Measurements from ENCODE around the gene NEMF.
"Not testable (repeated sequence)": the region's sequence is repeated elsewhere in the genome, so short reads cannot be mapped to it uniquely, and the experiment has no call there.

The NEMF gene

DNA sequence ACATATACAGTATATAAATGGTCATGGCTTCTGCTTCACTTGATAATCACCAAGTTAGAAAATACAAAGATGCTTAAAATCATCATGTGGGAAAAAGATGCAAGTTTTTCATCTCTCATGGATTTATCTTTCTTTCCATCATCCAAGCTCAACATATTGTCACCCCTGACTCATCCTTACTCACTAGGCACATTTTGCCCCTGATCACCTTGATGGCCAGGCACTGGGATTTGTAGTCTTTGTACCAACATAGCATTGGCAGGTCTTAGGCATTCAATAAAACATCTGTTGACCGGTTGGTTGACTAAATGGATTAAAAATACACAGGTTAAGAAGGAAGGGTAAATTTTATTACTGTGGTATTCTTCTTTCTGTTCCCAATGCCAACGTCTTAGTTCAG, 56.6 kb downstream of the NEMF start:
- no peak for DNase-seq

DNA sequence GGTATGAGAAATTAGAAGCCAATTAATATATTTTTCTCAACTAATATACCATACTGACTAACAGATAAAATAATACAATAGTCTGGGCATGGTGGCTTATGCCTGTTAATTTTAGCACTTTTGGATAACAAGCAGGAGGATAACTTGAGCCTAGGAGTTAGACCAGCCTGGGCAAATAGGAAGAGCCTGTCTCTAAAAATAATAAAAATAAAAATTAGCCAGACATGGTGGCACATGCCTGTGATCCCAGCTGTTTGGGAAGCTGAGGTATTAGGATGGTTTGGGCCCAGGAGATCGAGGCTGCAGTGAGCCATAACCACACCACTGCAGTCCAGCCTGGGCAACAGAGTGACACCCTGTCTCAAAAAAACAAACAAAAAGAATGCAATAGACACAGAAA, 60.0 kb downstream of the NEMF start:
- DNase-seq: no peak

DNA sequence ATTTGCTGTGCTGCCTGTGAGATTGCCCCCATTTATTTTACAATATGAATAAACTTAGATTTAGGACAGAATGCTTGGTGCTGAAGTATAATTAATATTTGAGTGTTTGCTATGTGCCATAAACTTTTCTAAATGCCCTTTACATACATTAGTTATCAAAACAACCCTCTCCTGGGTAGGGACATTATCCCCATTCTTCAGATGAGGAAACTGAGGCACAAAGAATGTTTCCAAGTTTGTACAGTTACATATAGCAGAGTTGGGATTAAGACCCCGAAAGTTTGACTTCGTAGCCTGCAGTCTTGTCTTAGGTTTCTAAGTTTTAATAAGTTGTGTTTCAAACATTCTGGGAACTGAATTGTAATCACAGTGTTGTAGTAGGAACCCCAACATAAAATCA, 66.3 kb downstream of the NEMF start:
- DNase-seq: no peak

DNA sequence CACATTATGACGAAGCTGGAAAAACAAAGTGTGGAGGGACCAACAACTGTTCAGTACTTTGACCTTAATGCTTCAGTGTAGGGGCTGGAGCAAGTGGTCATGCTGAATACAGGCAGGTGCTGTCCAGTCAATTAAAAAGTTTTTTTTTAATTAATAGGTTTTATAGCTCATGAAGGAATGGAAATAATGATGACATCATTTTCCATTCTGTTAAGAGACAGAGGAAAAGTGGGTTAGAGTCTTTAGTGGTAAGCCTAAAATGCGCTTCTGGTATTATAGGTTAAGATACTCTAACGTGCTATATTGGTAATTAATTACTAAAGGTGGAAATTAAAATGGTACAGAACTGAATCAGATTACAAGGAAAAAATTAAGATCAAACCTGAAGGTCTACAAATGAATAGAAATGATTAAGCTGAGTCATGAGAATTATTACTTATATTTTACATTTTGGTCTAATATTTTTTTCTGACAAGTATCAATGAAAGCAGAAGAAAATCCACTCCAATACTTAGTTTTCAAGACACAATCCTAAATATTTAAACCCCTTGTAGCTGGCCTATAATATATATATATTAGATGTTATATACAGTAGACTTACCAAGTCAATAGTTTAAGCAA, 69.1 kb downstream of the NEMF start:
- DNase-seq: no peak

DNA sequence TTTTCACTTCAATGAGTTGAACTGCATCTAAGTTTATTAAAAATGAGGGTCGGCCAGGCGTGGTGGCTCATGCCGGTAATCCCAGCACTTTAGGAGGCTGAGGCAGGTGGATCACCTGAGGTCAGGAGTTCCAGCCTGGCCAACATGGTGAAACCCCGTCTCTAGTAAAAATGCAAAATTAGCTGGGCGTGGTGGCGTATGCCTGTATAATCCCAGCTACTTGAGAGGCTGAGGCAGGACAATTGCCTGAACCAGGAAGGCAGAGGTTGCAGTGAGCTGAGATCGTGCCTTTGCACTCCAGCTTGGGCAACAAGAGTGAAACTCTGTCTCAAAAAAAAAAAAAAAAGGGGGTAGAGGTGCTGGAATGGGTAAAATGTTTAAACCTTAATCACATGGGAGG, 71.5 kb downstream of the NEMF start:
- DNase-seq: not testable (repeated sequence)

DNA sequence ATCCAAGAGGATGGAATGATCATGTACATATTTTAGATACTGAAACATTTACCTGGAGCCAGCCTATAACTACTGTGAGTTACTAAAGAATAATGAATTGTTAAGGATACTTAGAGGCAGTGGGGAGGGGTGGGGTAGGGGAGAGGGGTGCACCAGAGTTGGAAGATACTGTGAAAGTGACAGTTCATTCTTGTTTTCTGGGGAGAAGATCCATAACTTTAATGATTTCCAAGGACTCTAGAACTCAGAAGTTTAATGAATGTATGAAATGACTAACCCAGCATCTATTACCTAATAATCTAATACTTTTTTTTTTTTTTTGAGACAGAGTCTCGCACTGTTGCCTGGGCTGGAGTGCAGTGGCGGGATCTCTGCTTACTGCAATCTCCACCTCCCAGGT, 74.2 kb downstream of the NEMF start:
- DNase-seq: no peak

DNA sequence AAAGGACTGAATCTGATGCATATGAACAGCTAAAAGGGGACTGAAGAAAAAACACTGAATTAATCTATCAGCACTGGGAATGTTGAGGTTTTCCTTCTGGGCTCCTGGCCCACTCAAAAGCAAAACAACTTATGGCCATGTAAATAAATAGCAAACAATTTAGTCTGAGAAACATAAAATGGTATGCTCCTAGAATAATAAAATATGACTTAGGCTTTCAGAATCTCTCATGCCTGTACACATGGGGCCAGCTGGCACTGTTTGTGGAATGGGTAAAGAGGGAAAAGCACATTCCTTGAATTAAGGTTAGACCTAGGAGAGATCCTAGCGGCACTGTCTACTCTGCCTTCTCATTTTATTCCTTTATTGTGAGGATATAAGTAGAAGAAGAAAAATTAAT, 78.5 kb downstream of the NEMF start:
- no peak for DNase-seq

DNA sequence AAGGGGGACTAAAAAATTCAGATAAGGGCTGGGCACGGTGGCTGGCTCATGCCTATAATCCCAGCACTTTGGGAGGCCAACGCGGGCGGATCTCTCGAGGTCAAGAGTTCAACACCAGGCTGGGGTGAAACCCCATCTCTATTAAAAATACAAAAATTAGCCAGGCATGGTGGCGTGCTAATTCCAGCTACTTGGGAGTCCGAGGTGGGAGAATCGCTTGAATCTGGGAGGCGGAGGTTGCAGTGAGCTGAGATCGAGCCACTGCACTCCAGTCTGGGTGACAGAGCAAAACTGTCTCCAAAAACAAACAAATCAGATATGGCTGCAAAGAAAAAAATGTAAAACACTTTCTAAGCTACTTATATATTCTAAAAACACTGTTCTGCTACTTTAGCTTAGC, 80.9 kb downstream of the NEMF start:
- DNase-seq: not testable (repeated sequence)

DNA sequence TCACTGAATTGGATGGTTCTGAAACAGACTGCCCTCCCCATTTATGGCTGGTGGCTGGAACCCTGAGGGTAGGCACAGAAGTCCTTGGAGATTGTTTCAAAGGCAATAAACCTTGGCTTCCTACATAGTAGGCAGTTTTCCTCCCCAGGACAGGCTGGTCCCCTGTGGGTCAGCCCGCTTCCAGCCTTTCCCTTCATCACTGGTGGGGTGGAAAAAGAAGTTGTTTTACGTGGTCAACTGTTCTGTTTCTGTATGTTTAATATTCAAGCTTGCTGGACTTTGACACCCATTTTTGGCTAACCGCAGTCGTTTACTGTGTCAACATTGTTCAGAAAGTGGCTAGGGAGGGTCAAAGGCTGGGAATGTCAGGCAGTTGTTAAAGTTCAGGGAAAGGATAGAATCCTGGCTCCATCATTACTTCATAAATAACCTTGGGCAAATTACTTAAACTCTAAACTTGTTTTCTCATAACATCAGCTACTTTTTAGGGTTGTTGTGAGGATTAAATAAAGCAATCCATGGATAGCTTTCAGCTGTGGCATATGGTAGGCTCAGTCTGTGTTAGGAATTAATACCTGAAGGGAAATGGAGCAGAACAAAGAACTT, 82.3 kb downstream of the NEMF start:
- no peak for DNase-seq

DNA sequence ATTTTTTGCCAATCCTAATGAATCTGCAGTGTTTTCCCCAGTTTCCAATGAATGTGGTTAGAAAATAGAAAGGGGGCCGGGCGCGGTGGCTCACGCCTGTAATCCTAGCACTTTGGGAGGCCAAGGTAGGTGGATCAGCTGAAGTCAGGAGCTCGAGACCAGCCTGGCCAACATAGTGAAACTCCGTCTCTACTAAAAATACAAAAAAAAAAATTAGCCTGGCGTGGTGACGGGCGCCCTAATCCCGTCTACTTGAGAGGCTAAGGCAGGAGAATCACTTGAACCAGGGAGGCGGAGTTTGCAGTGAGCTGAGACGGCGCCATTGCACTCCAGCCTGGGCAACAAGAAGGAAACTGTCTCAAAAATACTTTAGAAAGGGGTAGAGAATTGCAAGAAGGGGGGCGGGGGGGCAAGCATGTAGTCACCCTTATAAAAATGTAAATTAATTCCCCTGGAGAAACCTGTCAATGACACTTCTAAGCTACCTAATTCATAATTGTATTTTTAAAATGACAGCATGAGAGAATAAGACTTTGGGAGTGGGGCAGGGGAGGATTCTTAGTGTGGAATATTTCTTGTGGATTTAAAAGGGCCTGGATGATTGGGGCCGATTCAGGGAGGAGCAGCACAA, 82.9 kb downstream of the NEMF start:
- no peak for DNase-seq

DNA sequence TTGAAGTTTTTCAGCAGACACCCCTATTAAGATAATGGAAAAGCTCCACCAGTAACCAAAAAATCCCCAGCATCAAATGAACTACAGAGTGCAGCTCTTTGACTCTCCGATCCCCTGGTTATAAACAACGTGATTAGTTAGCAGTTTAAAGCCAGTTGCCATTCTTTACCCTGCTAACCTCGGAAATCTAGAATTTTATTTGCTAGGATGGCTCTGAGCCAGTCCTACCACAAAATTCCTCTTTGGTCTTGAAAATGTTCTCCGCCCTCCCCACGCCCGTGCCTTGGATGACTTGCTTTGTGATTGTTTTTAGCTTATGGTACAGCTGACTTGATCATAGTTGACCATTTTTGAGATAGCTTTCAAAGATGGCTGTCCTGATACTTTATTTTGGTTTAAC, 83.4 kb downstream of the NEMF start:
- DNase-seq: no peak

DNA sequence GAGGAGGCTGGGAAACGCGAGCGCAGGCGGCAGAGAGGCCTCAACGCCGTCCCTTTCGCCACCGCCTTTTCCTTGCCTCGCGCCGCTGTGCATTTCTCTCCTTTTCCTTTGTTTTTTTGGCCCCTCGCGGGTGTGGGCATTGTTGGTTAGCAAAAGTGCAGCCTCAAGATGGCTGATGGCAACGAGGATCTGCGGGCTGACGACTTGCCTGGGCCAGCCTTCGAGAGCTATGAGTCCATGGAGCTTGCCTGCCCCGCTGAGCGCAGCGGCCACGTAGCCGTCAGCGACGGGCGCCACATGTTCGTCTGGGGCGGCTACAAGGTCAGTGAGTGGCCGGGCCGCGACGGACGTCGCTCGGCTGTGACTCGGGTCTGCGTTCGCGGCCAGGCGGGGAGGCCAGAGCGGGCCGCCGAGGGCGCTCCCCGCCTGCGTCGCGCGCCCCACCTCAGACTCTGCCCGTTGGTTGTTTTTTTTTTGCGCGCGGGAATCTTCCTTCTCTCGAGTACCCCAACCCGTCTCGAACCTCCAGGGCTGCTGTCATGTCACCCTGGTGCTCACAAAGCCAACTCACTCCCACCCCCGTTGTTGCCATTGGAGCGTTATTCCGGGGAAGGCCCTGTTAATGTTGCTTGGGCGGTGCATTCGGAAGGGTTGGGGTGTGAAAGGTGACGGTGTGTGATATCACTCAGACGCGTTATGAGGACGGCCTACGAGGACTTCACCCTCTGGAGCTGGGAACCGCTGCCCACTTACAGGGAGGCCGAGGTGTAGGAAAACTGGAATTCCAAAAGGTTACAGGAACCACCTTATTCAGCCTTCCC, 84.1 kb downstream of the NEMF start:
- DNase-seq: no peak

DNA sequence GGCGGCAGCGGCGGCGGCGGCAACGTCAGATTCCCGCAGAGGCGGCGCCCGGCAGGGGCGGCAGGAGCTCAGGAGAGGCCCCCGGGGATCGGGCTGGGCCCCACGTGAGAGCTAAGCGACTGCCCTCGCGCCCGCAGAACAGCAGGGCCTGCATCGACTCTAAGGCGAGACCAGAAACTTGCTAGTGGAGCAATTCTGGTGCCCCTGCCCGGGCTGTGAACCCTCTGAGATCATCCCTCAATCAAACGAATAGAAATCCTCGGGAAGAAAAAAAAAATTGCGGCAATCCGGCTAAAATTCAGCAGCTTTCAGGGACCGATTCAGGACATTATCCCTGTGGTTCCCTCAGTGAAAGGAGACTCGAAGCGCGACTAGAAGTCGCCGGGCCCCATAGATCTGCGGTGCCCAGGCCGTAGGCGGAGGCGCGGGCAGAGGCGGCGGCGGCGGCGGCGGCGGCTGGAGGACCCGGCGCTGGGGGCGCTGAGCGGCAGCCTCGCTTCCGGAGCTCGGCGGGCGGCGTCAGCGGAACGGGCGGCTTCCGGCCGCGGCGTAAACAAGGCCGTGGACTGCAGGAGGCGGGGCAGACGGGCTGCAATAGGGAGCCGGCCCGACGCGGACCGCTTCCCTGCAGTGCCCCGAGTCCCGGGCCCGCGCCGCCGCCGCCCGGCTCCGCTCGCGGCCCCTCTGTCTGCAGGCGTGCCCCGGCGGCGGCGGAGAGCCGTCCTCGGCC, 84.9 kb downstream of the NEMF start, which contains the start of gene KLHDC2:
KLHDC2 (plus strand) TSS at position 583 of the 730 bp plus-strand sequence. CDS start 316 bp downstream, outside the sequence.
- peak; percentile 77 for DNase-seq

DNA sequence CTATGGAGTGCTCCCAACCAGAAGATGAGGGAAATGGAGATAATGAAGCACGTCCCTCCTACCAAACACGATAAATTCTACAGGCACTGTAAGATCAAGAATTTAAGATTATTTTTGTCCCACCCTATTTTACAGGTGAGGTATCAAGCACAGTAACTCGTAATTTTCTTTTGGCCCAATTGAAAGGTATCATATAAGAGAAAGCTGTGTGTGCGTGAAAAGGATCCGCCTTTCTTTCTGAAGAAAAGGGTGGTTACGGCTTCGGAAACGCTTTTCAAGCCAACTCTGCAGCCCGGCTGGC, 85.4 kb downstream of the NEMF start:
- DNase-seq: no peak

DNA sequence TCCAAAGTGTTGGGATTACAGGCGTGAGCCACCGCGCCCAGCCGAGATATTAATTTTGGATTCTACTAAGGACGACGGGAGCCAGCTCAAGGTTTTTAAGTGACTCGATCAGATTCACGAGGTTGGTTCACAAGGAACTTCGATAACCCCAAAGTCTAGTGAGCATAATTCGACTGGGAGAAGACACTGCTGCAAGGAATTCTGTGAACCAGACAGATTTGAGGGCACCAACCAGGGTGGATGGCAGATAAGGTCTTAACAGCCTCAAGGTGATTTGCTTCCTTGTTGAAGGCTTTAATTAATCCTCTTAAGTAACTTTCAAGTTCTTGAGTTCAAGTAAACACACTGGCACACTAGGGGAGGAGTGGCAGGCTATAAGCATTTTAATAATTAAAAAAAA, 85.7 kb downstream of the NEMF start:
- no peak for DNase-seq

DNA sequence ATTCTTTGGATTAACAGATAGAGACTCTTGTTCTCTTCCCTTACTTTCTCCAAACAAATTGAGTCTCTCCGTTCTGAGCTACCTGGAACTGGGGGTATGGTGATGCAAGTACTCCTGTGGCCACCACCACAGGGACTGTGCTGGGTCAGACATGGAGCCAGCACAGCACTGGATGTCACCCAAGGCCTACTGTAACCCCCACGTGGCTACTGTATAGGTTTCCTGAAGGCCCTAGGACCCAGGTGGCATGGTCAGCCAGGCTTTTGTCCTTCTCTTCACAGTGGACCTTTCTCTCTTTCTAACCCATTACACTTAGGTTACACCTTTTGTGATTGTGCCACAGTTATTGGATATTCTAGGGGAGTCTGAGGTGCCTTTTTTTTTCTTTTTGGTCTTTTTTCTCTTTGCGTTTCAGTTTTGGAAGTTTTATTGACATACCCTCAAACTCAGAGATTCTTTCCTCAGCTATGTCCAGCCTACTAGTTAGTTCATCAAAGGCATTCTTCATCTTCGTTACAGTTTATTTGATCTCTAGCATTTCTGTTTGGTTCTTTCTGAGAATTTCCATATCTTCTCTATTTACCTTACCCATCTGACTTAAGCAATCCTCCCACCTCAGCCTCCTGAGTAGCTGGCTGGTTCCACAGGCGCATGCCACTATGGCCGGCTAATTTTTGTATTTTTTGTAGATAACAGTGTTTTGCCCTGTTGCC, 90.6 kb downstream of the NEMF start:
- DNase-seq: no peak

DNA sequence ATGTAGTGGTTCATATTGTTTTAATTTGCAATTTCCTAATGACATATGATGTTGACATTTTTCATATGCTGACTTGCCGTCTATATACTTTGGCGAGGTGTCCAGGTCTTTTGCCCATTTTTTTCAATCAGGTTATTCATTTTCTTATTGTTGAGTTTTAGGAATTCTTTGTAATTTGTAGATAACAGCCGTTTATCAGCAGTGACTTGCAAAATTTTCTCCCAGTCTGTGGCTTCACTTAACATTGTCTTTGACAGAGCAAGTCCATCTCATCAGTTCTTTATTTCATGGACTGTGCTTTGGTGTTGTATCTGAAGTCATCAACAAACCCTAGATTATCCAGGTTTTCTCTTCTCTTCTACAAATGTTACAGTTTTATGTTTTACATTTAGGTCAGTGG, 97.2 kb downstream of the NEMF start:
- DNase-seq: no peak

DNA sequence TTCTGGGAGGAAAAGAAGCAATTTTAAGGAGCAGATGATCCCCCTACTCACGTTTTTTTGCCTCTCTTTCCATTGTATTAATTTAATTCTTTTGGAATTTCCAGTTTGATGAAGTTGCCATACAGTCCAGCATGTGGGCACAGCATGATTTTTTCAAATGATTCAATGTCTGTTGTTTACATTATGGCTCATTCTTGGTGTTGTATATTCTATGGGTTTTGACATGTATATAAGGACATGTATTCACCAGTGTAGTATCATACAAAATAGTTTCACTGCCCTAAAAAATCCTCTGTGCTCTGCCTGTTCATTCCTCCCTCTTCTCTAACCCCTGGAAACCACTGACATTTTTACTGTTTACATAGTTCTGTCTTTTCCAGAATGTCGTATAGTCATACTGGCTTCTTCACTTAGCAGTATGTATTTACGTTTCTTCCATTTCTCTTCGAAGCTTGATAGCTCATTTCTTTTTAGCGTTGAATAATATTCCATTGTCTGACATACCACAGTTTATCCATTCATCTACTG, 98.0 kb downstream of the NEMF start:
- DNase-seq: no peak

DNA sequence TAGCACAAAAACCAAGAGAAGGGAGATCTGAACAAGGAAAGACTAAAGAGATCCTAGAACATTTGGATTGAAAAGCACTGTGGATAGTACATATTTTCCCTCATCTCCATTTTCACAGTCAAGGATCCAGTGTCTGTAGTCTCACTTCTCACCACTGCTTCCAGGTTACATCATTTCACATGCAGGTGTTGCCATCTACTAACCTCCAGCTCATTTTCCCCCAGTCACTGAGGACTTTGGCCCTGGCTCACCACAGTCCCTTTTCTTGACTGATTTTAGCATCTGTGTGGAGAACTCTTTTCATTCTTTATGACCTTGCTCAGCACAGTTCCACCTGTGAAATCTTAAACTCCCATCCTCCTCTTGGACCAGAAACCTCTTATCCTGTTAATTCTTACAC, 106.1 kb downstream of the NEMF start:
- DNase-seq: not testable (repeated sequence)

DNA sequence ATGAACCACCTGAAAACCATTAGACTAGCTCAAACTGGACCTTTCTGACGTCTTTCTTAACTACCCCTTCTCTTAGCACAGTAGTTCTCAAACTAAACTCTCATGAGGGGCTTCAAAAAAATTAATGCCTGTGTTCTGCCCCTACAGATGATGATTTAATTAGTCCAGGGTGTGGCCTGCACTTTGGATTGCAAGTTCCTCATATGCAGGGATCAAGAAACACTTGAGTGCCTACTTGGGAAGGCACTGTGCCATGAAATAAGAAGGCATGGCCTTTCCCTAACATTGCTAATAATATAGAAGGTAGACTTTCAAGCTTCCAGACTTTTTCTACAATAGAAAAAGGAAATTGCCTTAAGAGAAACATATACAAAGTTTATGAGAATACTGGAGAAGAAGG, 107.4 kb downstream of the NEMF start:
- no peak for DNase-seq

DNA sequence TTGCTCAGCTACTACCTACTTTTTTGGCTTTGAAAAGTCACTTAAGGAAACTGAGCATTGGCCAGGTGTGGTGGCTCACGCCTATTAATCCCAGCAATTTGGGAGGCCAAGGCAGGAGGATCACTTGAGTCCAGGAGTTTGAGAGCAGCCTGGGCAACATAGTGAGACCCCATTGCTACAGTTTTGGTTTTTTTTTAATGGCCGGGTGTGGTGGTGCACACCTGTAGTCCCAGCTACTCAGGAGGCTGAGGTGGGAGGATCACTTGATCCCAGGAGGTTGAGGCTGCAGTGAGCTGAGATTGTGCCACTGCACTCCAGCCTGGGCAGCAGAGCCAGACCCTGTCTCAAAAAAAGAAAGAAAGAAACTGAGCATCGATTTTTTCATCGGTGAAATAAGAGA, 116.9 kb downstream of the NEMF start:
- not testable (repeated sequence) for DNase-seq

DNA sequence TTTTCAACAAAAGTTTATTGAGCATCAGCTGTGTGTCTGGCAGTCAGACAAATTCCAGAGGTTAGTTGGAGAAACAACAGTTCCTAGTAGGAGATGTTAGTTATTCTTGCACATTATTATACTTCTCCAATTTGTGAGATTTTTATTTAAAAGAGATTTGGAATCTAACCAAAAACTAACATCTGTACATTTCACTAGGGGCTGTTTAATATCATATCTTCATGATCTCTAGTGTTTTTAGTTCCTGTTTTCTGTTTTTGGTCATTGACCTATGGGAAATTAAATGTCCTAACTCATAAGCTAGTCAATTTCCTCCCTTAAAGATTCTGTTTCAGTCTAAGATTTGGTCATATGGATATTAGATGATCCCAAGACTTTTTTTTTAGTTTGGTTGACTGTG, 118.8 kb downstream of the NEMF start:
- no peak for DNase-seq

Data from DMS153 (cell line).